OCI-LY1 (cell line): Measurements from ENCODE around the gene PHKB.
A peak's percentile ranks its signal among the peaks of the same experiment; 100 is the strongest.

ENCODE experiments used
- H2AFZ ChIP-seq: fragments of 200-600 bp; sonication (generic), shearing (Covaris generic); 2 replicates; pipeline ENCODE4 v1.6.0; 2014; ENCODE audit warnings: antibody characterized with exemption, mild to moderate bottlenecking, low read length
- H3F3A ChIP-seq: fragments of 200-600 bp; sonication (generic), shearing (Covaris generic); 2 replicates; pipeline ENCODE4 v1.6.0; 2014; ENCODE audit warnings: mild to moderate bottlenecking, antibody characterized with exemption, low read length, moderate library complexity; ENCODE audit not compliant: insufficient read depth
- H3K27ac ChIP-seq: fragments of 200-600 bp; sonication (generic); 2 replicates; pipeline ENCODE4 v1.5.1; 2014; ENCODE audit warnings: low read length, mixed run types, mild to moderate bottlenecking, low read depth; ENCODE audit not compliant: poor library complexity, severe bottlenecking
- H3K27me3 ChIP-seq: fragments of 200-600 bp; sonication (generic); 2 replicates; pipeline ENCODE4 v1.6.0; 2014; ENCODE audit warnings: antibody characterized with exemption, mild to moderate bottlenecking, low read length, moderate library complexity; ENCODE audit not compliant: insufficient read depth
- H3K36me3 ChIP-seq: fragments of 200-600 bp; sonication (generic); 2 replicates; pipeline ENCODE4 v1.6.1; 2014; ENCODE audit warnings: mild to moderate bottlenecking, antibody characterized with exemption, low read length, moderate library complexity, mixed read lengths; ENCODE audit not compliant: insufficient read depth
- H3K4me1 ChIP-seq: fragments of 200-600 bp; sonication (generic); 2 replicates; pipeline ENCODE4 v1.5.1; 2014; ENCODE audit warnings: mild to moderate bottlenecking, low read length, moderate library complexity; ENCODE audit not compliant: insufficient read depth, severe bottlenecking
- H3K4me2 ChIP-seq: fragments of 200-600 bp; sonication (generic), shearing (Covaris generic); 2 replicates; pipeline ENCODE4 v1.6.1; 2014; ENCODE audit warnings: low read length
- H3K4me3 ChIP-seq: fragments of 200-600 bp; sonication (generic); 2 replicates; pipeline ENCODE4 v1.5.1; 2014; ENCODE audit warnings: low read length, low read depth, mild to moderate bottlenecking, mixed read lengths; ENCODE audit not compliant: poor library complexity, severe bottlenecking
- H3K79me2 ChIP-seq: fragments of 200-600 bp; shearing (Covaris generic); 2 replicates; pipeline ENCODE4 v1.6.1; 2016; ENCODE audit warnings: mixed run types, low read length, mixed read lengths; ENCODE audit not compliant: insufficient read depth
- H3K9ac ChIP-seq: fragments of 200-600 bp; sonication (generic), shearing (Covaris generic); 2 replicates; pipeline ENCODE4 v1.6.1; 2014; ENCODE audit warnings: mild to moderate bottlenecking, low read length, mixed read lengths
- H3K9me2 ChIP-seq: fragments of 200-600 bp; sonication (generic), shearing (Covaris generic); 2 replicates; pipeline ENCODE4 v1.6.1; 2014; ENCODE audit warnings: low read depth, mild to moderate bottlenecking, low read length, mixed read lengths
- H3K9me3 ChIP-seq: fragments of 200-600 bp; shearing (Covaris generic); 2 replicates; pipeline ENCODE4 v1.6.1; 2014; ENCODE audit warnings: low read length, mixed read lengths
- H4K20me1 ChIP-seq: fragments of 200-600 bp; sonication (generic), shearing (Covaris generic); 2 replicates; pipeline ENCODE4 v1.6.0; 2016; ENCODE audit warnings: mild to moderate bottlenecking, low read length; ENCODE audit not compliant: insufficient read depth
- CTCF ChIP-seq: fragments of 200-600 bp; sonication (generic), shearing (Covaris generic); IDR thresholded peaks from 2 replicates; pipeline ENCODE4 v1.5.1; 2017; ENCODE audit warnings: mild to moderate bottlenecking, antibody characterized with exemption, low read length, moderate library complexity, mixed read lengths
- EZH2 ChIP-seq: fragments of 200-600 bp; sonication (generic), shearing (Covaris generic); IDR thresholded peaks from 2 replicates; pipeline ENCODE4 v1.8.0; 2017; ENCODE audit warnings: borderline replicate concordance, mixed run types, mild to moderate bottlenecking, antibody characterized with exemption, low read length, moderate library complexity, mixed read lengths

PHKB gene

GRCh38 chr16:47461598-47462266 lies 601 bp downstream of the PHKB start:
- peaks cover 72% of the 10 kb centered on the region for H3K4me1 ChIP-seq
- peaks cover 69% of the 10 kb centered on the region for H3K79me2 ChIP-seq
- peak overlapping the region; percentile 96 for H3K27ac ChIP-seq
- peaks cover 6% of the 10 kb centered on the region; the same call in 1 of the 2 replicates for H3F3A ChIP-seq
- no peaks in the 10 kb centered on the region for H4K20me1 ChIP-seq
- H3K27me3 ChIP-seq: no peaks in the 10 kb centered on the region
- no peak for TF ChIP-seq CTCF
- TF ChIP-seq EZH2: no peak
- no peak overlapping the region for H2AFZ ChIP-seq
- H3K36me3 ChIP-seq: peaks cover 31% of the 10 kb centered on the region; the same call in 1 of the 2 replicates
- H3K9me3 ChIP-seq: no peaks in the 10 kb centered on the region
- H3K9ac ChIP-seq: peak overlapping the region; percentile 75
- H3K4me2 ChIP-seq: peak overlapping the region; percentile 88
- H3K4me3 ChIP-seq: peak overlapping the region; percentile 73
- H3K9me2 ChIP-seq: no peaks in the 10 kb centered on the region

- Histone ChIP-seq H3K9me2 (no peaks in the 10 kb centered on the region), H3K27ac (peak overlapping the region; percentile 96), H3K36me3 (peaks cover 12% of the 10 kb centered on the region; the same call in 1 of the 2 replicates), H3K9me3 (no peaks in the 10 kb centered on the region), H3K9ac (peak overlapping the region; percentile 75), H3K4me3 (peak overlapping the region; percentile 73), H4K20me1 (no peaks in the 10 kb centered on the region), H3F3A (peaks cover 6% of the 10 kb centered on the region; the same call in 1 of the 2 replicates), H3K79me2 (peaks cover 50% of the 10 kb centered on the region), H3K4me2 (peak overlapping the region; percentile 88), H3K4me1 (peaks cover 67% of the 10 kb centered on the region), H2AFZ (no peak overlapping the region), H3K27me3 (no peaks in the 10 kb centered on the region)
- TF ChIP-seq CTCF (no peak), EZH2 (no peak)
These were observed 2.9 kb downstream of the PHKB start for GRCh38 chr16:47463771-47464624.

- no peak overlapping the region for H2AFZ ChIP-seq
- H3K9me2 ChIP-seq: no peaks in the 10 kb centered on the region
- H3K79me2 ChIP-seq: peaks cover 33% of the 10 kb centered on the region
- peaks cover 52% of the 10 kb centered on the region for H3K4me1 ChIP-seq
- H3K27ac ChIP-seq: peak overlapping the region; percentile 96
- H3K4me3 ChIP-seq: peak overlapping the region; percentile 73
- no peaks in the 10 kb centered on the region for H3K27me3 ChIP-seq
- peak overlapping the region; percentile 88 for H3K4me2 ChIP-seq
- H3K9ac ChIP-seq: no peak overlapping the region; the same call in 1 of the 2 replicates
- H4K20me1 ChIP-seq: no peaks in the 10 kb centered on the region
- no peaks in the 10 kb centered on the region for H3K9me3 ChIP-seq
- H3K36me3 ChIP-seq: peaks cover 5% of the 10 kb centered on the region; the same call in 1 of the 2 replicates
- H3F3A ChIP-seq: peaks cover 6% of the 10 kb centered on the region; the same call in 1 of the 2 replicates
- no peak for TF ChIP-seq CTCF
- no peak for TF ChIP-seq EZH2
These were observed 4.9 kb downstream of the PHKB start for GRCh38 chr16:47465919-47466630.
